ENCODE results near the gene CTDP1.

The CTDP1 gene

DNA sequence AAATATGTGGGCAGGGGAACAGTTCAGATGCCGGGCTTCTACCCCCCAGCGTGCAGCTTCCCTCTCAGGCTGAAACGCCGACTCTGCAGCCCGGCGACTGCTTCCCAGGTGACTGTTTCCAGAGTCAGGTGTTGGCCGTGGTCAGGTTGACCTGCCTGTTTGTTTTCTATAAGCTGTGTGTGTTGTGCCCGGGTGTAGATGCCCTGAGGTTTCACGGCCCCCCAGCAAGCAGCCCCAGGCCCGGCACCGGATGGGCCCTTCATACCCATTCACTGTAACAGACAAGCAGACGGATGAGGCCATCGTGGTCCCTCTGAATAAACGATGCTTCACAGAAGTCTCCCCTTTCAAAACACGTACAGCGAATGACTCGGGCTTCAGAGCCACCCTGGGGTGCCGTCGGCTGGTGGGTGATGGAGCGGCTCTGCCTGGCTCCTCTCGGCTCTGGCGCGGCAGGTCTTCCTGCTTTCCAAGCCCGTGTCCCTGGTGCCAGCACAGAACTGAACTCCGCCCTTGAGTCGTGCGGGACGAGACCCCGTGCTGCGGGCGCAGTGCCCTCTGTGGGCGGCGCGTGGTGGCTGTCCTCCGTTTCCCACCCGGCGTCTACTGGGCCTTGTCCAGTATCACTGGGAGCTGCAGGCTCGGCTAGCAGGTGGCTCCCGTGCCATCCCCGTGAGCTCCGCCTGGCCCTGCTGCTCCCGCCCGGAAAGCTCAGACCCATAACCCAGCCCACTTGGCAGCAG lies 103.1 kb downstream of the CTDP1 start:
- DNase-seq (ENCODE audit: low spot score) = no peak

DNA sequence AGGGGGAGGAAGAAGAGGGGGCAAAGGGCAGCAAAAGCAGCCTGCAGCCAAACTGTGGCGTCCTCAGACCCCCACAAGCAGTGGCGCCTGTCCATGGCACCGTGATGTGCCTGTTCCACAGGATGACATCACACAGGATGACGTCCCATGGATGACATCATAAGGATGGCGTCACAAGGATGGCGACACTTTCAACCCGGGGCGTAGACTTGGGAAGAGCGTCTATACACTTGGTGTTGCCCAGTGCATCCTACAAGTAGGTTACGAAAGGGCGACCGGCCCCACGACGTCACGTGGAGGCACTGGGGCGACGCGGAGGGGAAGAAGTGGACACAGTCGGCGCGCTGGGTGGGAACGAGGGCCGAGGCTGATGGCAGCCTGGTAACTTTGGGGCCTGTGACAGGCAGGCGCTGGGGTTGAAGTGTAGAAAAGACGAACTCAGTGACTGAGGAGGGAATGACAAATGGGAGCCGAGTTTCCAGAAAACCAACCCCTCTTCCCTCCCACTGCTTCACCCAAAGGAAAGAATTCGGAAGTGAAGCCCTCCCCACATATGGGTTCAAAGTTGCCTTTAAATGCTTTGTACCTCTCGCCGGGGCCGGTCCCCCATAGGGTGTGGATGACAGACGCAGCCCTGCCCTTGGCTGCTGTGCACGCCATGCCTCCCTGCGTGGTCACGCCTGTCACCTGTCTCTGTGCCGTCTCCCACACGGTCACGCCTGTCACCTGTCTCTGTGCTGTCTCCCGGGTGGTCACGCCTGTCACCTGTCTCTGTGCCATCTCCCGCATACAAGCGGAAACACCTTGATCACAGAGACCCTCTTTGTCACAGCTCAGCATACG lies 104.7 kb downstream of the CTDP1 start:
- no peak for DNase-seq (ENCODE audit: low spot score)

DNA sequence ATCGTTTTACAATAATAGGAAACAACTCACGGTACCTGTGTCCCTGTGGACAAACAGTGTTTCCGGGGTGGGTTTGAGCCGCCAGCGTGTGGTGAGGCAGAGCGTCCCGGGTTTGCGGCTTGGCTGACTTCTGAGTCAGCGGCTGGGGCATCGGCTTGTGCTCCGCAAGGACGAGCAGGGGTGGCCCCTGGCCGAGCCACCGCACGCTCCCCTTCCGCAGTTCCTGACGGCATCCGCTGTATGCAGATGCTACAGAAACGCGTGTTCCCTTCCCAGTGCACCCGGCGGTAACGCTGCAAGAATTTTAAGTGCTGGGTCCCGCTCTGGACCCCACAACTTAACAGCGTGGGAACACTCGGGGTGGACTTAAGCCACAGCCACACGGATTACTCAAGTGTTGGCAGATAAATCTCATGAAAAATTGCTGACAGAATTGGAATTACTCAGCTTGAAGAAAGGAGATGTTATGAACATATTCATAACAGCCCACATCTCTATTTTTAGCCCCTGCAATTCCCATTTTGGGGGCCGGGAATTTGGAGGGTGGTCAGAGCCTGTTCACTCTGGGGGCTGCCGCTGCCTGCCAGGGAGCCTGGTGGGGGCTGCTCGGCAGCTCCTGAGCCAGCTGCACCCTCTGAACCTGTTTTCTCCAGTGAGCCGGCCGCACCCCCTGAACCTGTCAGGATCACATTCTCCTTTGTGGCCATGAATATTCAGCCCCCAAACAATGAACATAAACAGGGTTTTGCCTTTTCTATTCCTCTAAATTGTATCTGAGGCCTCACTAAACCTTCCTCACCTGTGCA lies 105.6 kb downstream of the CTDP1 start:
- no peak for DNase-seq (ENCODE audit: low spot score)

DNA sequence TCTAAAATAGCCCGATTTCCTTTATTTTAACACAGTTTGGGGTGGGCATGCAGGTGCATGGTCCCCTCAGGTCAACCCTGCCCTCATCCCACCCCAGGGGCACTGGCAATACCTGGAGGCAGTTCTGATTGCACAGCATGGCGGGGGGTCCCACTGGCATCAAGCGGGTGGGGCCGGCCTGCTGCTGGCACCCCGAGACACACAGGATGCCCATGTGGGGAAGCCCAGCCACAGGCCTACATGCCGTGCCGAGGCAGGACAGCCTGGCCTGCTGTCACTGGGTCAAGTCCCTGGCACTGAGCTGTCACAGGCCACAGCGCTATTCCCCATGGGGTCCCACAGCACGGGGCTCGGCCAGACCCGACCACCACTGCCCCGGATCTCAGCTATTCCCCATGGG lies 106.2 kb downstream of the CTDP1 start:
- no peak for DNase-seq (ENCODE audit: low spot score)

DNA sequence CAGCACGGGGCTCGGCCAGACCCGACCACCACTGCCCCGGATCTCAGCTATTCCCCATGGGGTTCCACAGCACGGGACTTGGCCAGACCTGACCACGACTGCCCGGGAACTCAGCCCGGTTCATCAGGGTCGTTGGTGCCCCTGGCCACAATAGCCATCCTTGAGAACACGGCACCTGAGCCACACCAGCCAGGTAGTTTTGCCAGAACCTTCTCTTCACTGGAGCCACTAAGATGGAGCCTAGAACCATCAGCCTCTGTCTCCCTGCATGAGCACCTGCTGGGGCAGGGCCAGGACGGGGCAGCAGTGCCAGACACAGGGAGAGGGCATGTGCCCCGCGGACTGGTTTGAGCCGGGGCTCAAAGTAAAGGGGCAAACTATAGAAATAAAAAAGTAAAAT lies 106.7 kb downstream of the CTDP1 start:
- DNase-seq (ENCODE audit: low spot score) = no peak

DNA sequence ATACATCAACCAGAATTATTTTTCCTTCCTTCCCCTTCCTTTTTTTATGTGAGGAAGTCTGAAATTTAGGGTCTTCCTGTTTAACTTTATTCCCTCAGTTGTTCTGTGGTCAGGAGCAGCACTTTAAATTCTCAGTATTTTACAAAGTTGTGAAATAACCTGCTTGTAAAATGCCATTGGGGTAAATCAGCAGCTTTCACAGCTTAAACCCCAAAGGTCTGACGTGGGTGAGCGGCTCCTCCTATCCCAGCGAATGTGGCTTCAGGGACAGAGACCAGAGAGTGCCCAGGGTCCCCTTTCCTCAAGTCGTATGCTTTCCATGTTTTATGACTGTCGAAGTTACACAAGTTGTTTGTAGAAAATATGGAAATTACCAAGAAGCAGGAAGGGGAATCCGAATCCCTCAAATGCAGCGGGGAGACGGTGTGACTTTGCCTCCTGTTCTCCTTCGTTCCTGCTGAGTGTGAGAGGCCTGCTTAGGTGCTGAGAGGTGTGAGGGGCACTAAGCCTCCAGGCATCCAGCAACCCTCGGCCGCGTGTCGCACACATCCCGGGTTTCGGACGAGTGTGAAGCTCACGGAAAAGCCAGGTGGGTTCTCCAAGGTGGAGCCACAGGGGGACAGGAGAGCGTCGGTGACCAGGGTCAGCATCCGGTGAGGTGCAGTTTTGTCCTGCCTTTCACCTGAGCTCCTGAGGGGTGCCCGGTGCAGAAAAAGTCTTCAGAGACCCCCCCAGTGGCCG lies 107.4 kb downstream of the CTDP1 start:
- DNase-seq (ENCODE audit: low spot score) = no peak

DNA sequence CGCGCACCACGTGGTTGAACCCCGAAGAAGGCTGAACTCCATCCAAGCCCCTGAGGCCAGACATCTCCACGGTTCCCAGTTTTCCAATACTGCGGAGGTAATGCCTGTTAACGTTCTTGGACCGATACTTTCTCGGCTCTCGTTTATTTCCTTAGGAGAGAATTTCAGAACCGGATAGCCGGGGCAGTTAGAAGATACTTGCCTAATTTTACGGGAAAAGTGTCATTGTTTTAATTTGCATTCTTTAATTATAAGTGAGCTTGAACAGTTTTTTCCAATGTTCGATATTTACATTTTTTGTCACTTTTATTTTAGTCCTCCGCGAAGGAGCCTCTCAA lies 107.9 kb downstream of the CTDP1 start:
- DNase-seq (ENCODE audit: low spot score) = no peak

DNA sequence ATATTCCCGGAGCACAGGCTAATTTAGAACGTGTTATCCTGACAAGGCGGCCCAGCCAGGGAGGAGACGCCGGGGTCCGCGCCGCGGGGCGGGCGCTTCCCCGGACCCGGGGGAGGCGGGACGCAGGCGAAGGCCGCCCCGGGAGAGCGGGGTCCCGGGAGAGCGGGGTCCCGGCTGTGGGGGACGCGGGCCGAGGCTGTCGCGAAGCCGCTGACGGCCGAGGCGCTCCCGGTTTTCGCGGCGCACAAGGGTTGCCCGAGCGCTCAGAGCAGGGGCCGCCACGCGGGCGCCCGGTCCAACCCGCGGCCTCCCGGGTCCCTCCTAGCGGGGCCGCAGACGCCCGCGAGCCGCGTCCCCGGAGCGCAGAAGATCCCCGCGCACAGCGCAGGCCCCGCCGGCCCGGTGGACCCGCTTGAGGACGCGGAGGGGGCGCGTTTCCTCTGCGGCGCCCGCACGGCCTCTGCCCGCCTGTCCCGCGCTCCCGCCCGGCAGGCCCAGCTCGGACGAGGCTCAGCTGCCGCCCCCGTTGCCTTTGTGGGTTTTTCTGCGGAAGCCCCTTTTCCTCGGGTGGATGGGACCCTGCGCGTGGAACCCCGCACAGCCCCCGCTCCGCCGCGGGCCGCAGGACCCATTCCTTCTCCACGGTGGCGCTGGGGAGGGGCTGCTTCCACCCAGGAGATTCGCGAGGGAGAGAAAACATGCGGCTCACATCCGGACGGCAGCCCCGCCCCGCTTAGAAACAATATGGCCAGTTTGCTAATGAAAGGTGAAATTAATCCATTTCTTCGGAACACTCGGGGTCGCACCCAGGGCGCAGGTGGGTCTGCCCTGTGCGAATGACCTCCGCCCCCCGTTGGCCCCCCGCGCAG lies 108.5 kb downstream of the CTDP1 start:
- no peak for DNase-seq (ENCODE audit: low spot score)

DNA sequence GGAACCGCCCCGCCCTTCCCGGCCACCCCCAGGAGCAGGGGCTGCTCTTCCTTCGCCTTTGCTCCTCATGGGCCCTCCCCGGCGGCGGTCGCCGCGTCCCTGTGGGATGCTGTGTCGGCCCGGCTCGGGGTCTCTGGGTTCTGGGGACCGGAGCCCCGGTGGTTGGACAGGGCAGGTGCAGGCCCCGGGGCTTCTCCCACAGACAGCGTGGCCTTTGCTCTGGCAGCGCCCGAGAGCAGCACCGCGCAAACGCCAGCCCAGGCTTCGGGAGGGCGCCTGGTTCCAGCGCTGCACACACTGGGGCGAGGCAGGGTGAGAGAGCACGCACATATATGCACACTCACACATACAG lies 109.1 kb downstream of the CTDP1 start:
- DNase-seq (ENCODE audit: low spot score) = no peak

DNA sequence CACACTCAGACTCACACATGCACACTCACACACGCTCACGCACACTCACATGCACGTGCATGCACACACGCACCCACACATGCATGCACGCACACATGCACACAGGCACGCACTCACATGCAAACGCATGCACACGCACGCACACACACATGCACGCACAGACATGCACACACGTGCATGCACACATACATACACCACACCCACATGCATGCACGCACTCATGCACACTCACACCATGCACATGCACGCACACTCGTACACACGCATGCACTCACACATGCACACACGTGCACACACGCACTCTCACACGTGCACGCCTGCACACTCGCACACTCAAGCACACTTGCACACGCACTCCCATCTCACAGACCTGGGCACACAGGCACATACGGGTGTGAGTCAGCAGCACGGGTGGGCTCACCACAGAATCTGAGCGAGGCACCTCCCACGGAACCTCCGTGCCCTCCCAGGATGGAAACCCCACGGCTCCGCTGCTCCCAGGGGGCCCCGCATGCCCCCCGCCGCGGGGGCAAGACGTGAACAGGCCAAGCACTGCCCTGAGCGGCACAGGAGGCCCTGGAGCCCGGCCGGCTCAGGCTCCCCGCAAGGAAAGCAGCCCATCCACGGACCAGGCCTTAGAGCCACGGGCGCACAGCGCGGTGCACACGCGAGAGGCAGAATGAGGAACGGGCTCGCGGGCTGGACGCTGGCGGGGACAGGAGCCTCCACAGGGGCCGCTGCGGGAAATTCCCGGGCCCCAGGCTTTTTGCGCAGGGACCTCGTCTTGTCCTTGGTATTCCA lies 109.7 kb downstream of the CTDP1 start:
- no peak for DNase-seq (ENCODE audit: low spot score)

DNA sequence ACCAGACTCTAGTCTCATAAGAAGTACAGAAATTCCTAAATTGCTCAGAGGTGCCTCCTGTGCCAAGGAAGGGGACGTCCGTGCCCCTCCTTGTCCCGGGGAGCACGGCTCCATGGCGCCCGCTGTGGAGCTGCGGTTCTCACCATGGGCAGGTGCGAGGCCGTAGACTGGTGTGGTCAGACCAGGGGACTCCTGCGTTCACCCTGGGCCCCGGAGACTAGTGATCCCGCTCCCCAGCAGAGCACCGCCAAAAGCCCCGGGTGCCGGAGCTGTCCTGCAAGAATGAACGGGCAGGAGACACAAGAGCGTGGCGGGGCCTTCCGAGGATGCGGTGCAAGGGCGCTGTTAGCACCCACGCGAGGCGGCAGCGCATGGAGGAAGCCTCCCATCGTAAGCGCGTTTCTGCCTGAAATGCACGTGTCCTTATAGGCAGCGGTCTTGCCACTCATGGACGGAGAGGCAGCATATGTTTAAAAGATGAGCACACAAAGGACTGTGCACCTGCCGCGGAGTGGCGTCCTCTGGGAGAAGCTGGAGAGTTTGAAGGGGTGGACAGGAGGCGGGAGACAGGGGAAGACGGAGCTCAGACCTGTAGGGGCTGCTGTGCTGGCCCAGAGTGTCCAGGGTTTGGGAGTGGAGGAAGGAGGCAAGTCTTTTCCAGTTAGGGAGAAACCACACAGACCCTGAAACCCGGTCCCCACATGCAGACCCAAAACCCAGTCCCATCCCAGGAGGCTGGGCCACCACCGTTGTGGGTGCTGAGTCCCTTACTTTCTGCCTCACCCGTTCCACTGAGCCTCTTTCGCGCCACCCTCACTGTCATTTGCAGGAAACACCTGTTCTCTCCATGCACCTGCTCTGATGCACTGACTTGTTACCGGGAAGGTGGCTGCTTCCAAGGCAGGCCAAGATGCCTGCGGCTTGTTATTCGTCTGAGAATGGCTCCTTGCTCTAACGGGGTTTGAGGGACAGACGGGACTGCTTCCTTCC lies 110.6 kb downstream of the CTDP1 start:
- DNase-seq (ENCODE audit: low spot score) = no peak

DNA sequence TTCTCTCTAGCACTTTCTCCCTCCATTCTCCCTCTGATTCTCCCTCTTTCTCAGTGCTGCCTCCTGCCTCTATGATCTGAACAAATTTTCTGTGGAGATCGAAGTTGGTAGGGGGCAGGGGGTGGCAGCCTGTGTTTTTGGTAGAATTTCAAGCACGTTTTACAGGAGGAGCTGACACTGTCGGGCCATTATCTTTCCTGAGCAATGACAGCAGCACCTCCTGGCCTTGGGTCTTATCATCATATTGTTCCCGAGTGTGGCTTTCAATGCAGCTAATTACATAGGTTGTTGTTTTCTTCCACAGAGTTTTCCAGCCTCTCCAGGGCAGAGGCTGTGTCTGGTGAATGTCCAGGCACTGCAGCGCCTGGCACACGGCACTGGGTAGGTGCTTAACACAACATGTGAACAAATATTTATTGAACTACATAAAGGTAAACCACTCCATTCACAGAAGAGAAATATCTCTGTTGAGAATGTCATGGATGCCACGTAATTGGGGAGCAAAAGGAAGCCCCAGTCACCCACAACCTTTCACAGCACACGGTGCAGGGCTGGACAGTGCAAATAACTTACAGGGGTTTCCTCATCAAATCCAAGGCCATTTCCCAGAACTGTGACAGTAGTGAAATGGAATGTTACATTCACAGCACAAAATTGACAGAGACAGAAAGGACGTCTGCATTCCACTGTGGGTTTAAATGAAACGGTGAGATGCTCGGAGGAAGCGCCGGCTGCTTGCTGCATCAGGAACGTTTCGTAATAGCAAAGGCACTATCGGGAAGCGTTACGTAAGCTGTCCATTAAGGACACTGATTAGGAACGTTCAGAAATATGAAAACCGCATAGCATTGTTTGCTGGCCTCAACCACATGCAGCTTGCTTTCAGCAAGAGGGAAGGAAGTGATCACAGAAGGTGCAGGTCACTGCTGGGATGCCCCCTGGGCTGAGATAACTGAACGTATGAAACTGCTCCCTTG lies 111.7 kb downstream of the CTDP1 start:
- no peak for DNase-seq (ENCODE audit: low spot score)

DNA sequence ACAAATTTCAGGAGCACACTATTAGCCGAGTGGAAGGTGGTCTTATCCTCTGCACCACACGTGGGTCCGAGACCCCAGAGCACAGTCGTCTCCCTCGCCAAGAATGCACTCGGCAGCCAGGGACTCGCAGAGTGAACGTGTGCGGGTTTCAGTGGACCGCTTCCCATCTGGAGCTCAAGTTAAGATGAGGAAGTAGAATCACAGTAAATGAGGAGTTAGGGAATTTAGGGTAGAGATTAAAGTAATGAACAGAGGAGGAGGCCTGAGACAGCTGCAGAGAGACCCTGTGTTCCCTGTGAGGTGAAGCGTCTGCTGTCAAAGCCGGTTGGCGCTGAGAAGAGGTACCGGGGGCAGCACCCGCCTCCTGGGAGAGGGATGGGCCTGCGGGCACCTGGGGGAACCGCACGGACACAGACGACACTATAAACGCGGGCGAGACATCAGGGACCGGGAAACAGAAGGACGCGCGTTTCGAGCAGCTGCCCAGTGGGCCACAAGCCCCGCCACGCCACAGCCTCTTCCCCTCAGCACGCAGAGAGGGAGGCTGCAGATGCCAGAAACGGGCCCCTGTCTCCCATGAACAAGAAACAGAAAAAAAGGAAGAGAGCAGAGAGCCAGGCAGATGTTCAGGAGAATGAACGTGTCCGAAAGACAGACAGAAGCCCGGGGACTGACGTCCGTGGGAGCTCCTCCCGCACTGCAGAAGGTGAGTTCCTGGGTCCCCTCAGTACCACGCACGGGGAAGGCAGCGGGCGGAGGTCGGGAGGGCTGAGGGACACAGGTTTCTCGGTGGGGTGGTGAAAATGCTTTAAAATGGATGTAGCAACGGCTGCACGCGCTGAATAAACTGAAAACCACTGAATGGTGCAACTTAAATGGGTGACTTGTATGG lies 112.7 kb downstream of the CTDP1 start:
- no peak for DNase-seq (ENCODE audit: low spot score)

DNA sequence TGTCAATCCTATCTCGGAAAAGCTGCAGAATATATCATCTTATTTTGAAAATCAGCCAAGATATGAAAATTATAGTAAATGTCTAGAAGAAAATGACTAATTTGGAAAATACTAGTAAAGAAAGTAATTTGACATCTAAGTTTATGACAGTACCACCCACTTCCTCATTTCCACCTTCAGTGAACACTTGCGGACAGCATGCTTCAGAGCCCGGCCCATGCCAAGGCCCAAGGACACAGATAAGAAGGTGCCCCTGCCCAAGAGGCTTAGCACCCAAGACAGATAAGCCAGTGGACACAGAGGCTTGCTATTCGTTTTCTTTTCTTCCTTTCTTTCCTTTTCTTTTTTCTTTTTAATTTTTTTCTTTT lies 113.4 kb downstream of the CTDP1 start:
- no peak for DNase-seq (ENCODE audit: low spot score)

DNA sequence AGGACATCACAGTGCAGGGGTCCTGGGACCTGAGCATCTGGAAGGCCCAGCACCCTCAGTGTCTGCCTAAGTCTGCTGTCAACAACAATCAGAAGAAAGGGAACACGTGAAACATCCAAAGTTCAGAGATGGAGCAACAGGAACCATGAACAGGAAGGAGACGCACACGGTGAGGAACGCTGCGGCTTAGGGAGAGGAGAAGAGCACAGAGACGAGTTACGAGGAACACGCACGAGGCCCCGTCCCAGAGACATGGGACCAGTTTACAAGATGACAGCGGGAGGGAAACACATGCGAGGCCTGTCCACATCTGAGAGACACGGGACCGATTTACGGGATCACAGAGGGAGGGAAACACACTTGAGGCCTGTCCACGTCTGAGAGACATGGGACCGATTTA lies 115.2 kb downstream of the CTDP1 start:
- no peak for DNase-seq (ENCODE audit: low spot score)

DNA sequence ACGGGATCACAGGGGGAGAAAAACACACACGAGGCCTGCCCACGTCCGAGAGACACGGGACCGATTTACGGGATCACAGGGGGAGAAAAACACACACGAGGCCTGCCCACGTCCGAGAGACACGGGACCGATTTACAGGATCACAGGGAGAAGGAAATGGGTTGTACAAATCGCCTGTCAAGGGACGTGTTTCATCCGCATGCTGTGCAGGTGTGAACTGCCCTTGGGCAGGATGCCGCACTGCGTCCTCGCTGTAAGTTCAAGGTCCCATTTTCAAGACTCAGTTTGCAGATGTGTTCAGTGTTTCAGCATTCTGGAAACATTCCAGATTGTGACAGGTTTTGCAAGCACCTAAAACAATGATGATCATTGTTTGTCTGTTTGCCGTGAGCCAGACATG lies 115.8 kb downstream of the CTDP1 start:
- no peak for DNase-seq (ENCODE audit: low spot score)

DNA sequence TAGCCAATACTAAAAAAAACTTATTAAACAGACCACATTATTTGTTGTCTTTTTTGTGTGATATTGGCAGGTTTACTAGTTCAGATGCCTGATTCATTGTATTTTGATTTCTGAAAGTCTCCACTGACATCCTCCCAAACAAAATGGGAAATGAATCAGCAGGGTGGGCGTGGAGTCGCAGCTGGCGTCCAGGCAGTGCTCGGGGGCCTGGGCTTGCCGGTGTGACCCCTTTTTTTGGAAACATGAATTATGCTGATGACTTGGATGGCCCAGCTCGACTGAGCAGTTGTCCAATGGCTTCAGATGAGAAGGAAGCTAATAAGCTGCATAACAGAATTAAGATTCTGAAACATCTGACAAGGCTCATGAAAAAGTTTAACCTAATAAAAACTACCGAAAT lies 116.4 kb downstream of the CTDP1 start:
- DNase-seq (ENCODE audit: low spot score) = no peak

Measured in CD4-positive, alpha-beta T cell treated with Interleukin-6 at 100 ng/mL for 8 hours (primary cell).